MM.1S (cell line): ENCODE measurements around the gene ERCC6.

Experiments
- DNase-seq: peaks from one replicate; pipeline ENCODE4 v3.0.0-alpha.2; 2015
- H2AFZ ChIP-seq: fragments of 300-600 bp; sonication (generic); 2 replicates; pipeline ENCODE4 v1.6.0; 2016; ENCODE audit warnings: antibody characterized with exemption, low read length
- H3F3A ChIP-seq: fragments of 300-600 bp; sonication (generic); 2 replicates; pipeline ENCODE4 v1.6.1; 2016; ENCODE audit warnings: mild to moderate bottlenecking, antibody characterized with exemption, low read length, moderate library complexity, mixed read lengths; ENCODE audit not compliant: insufficient read depth
- H3K27ac ChIP-seq: fragments of 300-600 bp; sonication (generic); 2 replicates; pipeline ENCODE4 v1.5.1; 2016; ENCODE audit warnings: mild to moderate bottlenecking, low read length
- H3K27me3 ChIP-seq: fragments of 300-600 bp; sonication (generic); replicated peaks from 2 replicates; pipeline ENCODE4 v1.6.0; 2016; ENCODE audit warnings: low read length; ENCODE audit not compliant: insufficient read depth
- H3K36me3 ChIP-seq: fragments of 300-600 bp; sonication (generic); replicated peaks from 2 replicates; pipeline ENCODE4 v1.6.1; 2016; ENCODE audit warnings: mild to moderate bottlenecking, low read length, mixed read lengths; ENCODE audit not compliant: insufficient read depth
- H3K4me1 ChIP-seq: fragments of 300-600 bp; sonication (generic); 2 replicates; pipeline ENCODE4 v1.6.1; 2016; ENCODE audit warnings: low read length, mixed read lengths
- H3K4me2 ChIP-seq: fragments of 300-600 bp; sonication (generic); 2 replicates; pipeline ENCODE4 v1.6.0; 2016; ENCODE audit warnings: low read depth, low read length
- H3K4me3 ChIP-seq: fragments of 300-600 bp; sonication (generic); 2 replicates; pipeline ENCODE4 v1.5.1; 2016; ENCODE audit warnings: low read length, mixed read lengths
- H3K79me2 ChIP-seq: fragments of 300-600 bp; sonication (generic); 2 replicates; pipeline ENCODE4 v1.6.1; 2016; ENCODE audit warnings: mixed run types, low read length, mixed read lengths
- H3K9ac ChIP-seq: fragments of 300-600 bp; sonication (generic); 2 replicates; pipeline ENCODE4 v1.6.1; 2016; ENCODE audit warnings: low read length, mixed read lengths
- H3K9me2 ChIP-seq: fragments of 300-600 bp; sonication (generic); replicated peaks from 2 replicates; pipeline ENCODE4 v1.6.1; 2016; ENCODE audit warnings: mild to moderate bottlenecking, low read length, mixed read lengths; ENCODE audit not compliant: insufficient read depth
- H3K9me3 ChIP-seq: fragments of 300-600 bp; sonication (generic); replicated peaks from 2 replicates; pipeline ENCODE4 v1.6.1; 2016; ENCODE audit warnings: mild to moderate bottlenecking, low read length, mixed read lengths; ENCODE audit not compliant: insufficient read depth
- H4K20me1 ChIP-seq: fragments of 300-600 bp; sonication (generic); 2 replicates; pipeline ENCODE4 v1.6.1; 2016; ENCODE audit warnings: mild to moderate bottlenecking, low read length, moderate library complexity, mixed read lengths; ENCODE audit not compliant: insufficient read depth
- EZH2 ChIP-seq: fragments of 300-600 bp; sonication (generic); optimal IDR thresholded peaks from 2 replicates; pipeline ENCODE3; 2017; ENCODE audit warnings: low read depth, mild to moderate bottlenecking, antibody characterized with exemption, low read length, mixed read lengths
- EZH2phosphoT487 ChIP-seq: fragments of 300-600 bp; sonication (generic); IDR thresholded peaks from 2 replicates; pipeline ENCODE4 v1.6.1; 2018; ENCODE audit warnings: antibody characterized with exemption, low read length
- TF ChIP-seq, protein P1 (sequence below): fragments of 300-600 bp; sonication (generic); IDR thresholded peaks from 2 replicates; pipeline ENCODE4 v1.5.1; 2016; ENCODE audit warnings: antibody characterized with exemption, low read length, mixed read lengths

The ERCC6 gene

DNA sequence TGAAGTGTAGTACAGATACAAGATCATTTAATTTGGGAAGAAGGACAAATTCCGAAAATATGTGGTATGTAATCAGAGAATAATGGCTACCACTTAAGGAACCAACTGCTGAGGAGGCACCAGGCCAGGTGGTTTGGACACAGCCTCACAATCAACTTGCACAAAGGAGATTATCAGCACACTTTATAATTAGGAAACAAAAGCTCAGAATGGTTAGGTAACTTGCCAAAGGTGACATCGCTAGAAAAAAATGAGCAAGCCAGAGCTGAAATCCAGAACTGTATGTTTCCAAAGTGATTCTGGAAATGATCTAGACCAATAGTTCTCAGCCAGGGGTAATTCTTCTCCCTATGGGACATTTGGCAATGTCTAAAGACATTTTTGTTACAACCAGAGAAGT, 36.6 kb downstream of the ERCC6 start:
- no peak overlapping the region for H3K4me2 ChIP-seq
- TF ChIP-seq EZH2 (no peak), EZH2phosphoT487 (no peak)
- TF ChIP-seq, protein P1, sequence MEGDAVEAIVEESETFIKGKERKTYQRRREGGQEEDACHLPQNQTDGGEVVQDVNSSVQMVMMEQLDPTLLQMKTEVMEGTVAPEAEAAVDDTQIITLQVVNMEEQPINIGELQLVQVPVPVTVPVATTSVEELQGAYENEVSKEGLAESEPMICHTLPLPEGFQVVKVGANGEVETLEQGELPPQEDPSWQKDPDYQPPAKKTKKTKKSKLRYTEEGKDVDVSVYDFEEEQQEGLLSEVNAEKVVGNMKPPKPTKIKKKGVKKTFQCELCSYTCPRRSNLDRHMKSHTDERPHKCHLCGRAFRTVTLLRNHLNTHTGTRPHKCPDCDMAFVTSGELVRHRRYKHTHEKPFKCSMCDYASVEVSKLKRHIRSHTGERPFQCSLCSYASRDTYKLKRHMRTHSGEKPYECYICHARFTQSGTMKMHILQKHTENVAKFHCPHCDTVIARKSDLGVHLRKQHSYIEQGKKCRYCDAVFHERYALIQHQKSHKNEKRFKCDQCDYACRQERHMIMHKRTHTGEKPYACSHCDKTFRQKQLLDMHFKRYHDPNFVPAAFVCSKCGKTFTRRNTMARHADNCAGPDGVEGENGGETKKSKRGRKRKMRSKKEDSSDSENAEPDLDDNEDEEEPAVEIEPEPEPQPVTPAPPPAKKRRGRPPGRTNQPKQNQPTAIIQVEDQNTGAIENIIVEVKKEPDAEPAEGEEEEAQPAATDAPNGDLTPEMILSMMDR: no peak
- no peaks in the 10 kb centered on the region for H3K4me1 ChIP-seq
- H4K20me1 ChIP-seq: no peaks in the 10 kb centered on the region
- H3K9ac ChIP-seq: no peak overlapping the region
- H3K27ac ChIP-seq: no peak overlapping the region
- H3K36me3 ChIP-seq: no peaks in the 10 kb centered on the region
- H3K4me3 ChIP-seq: no peak overlapping the region
- no peak for DNase-seq
- no peaks in the 10 kb centered on the region for H3K27me3 ChIP-seq
- H3F3A ChIP-seq: no peaks in the 10 kb centered on the region
- H3K9me3 ChIP-seq: no peaks in the 10 kb centered on the region
- no peak overlapping the region for H2AFZ ChIP-seq
- H3K79me2 ChIP-seq: no peaks in the 10 kb centered on the region
- no peaks in the 10 kb centered on the region for H3K9me2 ChIP-seq

DNA sequence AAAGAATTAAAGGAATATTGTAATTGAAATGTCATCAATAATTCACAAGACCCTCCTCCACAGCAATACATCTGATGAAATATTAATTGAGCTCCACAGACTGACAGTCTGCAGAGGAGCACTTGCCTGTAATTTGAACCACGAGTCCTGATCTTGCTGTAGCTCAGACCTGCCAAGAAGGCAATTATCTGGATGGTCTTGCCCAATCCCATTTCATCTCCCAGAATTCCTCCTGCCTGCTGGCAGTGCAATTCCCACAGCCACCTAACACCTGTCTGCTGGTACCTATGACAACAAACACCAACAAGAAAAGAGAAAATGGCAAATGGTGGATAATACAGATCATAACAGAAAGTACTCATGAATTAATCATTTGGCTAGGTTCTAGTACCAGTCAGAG, 38.5 kb downstream of the ERCC6 start:
- Histone ChIP-seq H3K4me1 (no peaks in the 10 kb centered on the region), H3K36me3 (no peaks in the 10 kb centered on the region), H3K9me2 (no peaks in the 10 kb centered on the region), H3K9ac (no peak overlapping the region), H2AFZ (no peak overlapping the region), H4K20me1 (no peaks in the 10 kb centered on the region), H3K27me3 (no peaks in the 10 kb centered on the region), H3F3A (no peaks in the 10 kb centered on the region), H3K27ac (no peak overlapping the region), H3K4me2 (no peak overlapping the region), H3K79me2 (no peaks in the 10 kb centered on the region), H3K4me3 (no peak overlapping the region), H3K9me3 (no peaks in the 10 kb centered on the region)
- DNase-seq: no peak
- TF ChIP-seq, protein P1: no peak
- no peak for TF ChIP-seq EZH2phosphoT487
- no peak for TF ChIP-seq EZH2

DNA sequence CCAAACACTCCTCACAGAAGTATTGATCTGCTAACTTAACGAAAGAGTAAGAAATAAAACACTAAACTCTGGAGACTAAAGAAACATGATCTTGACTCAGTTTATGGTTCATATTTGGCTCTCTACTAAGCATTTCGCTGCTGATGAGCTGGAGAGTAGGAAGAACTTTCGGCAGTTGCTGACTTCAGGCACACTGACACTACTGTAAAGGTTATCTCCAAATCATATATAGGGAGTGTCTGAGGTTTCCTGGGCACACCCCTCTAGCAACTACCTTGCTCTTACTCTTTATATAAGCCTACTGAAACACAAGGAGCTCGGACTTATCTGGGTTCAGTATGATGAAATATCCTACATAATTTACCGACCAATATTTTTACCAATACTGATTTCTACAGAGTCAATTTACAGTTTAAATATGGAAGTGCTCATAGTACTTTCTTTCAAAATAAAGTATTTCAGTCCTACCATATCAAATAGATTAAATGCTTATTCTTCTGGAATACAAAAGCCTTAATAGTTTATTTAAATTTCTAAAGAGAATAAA, 39.5 kb downstream of the ERCC6 start:
- Histone ChIP-seq H3K4me2 (no peak overlapping the region), H3F3A (no peaks in the 10 kb centered on the region), H3K27ac (no peak overlapping the region), H3K9ac (no peak overlapping the region), H3K27me3 (no peaks in the 10 kb centered on the region), H3K9me3 (no peaks in the 10 kb centered on the region), H3K4me3 (no peak overlapping the region), H3K36me3 (no peaks in the 10 kb centered on the region), H2AFZ (no peak overlapping the region), H3K79me2 (no peaks in the 10 kb centered on the region), H3K4me1 (no peaks in the 10 kb centered on the region), H3K9me2 (no peaks in the 10 kb centered on the region), H4K20me1 (no peaks in the 10 kb centered on the region)
- DNase-seq: no peak
- TF ChIP-seq EZH2phosphoT487: no peak
- TF ChIP-seq, protein P1: no peak
- no peak for TF ChIP-seq EZH2
